WTC11 (cell line): Measurements from ENCODE around the gene ELAPOR1. TPM values are rescaled to one million over a fixed set of nuclear protein-coding genes. Genes with fewer than 3 reads are reported as not detected.

Experiments used
- ATAC-seq: fragments of 200-7000 bp; cut with Tn5 transposase; 2 replicates; pipeline ENCODE4 v1.10.0; 2021; ENCODE audit warnings: mild to moderate bottlenecking, moderate library complexity
- CTCF ChIA-PET: fragments of 300-600 bp; sonication (Branson Sonifier 250); formaldehyde crosslinking; loops from one replicate; lab custom pipeline; 2021; ENCODE audit warnings: antibody characterized with exemption; lab: Charles Lee
- POLR2A ChIA-PET: fragments of 350-600 bp; sonication (Branson Sonifier 250); formaldehyde crosslinking; loops from one replicate; lab custom pipeline; 2021; ENCODE audit warnings: antibody characterized with exemption; lab: Charles Lee
- DNase-seq: peaks from one replicate; pipeline ENCODE4 v3.0.0; 2021; ENCODE audit warnings: low spot score
- H3K27ac Mint-ChIP-seq: 2 replicates; pipeline ENCODE4 v1.8.0; 2021; ENCODE audit warnings: mixed read lengths
- H3K27me3 Mint-ChIP-seq: 2 replicates; pipeline ENCODE4 v1.8.0; 2021; ENCODE audit warnings: low read depth, mild to moderate bottlenecking, moderate library complexity, mixed read lengths
- H3K36me3 Mint-ChIP-seq: 2 replicates; pipeline ENCODE4 v1.8.0; 2021; ENCODE audit warnings: mixed read lengths
- H3K4me1 Mint-ChIP-seq: 2 replicates; pipeline ENCODE4 v1.8.0; 2022; ENCODE audit warnings: mixed read lengths
- H3K4me3 Mint-ChIP-seq: 2 replicates; pipeline ENCODE4 v1.8.0; 2021; ENCODE audit warnings: mild to moderate bottlenecking, moderate library complexity, mixed read lengths
- H3K9me3 Mint-ChIP-seq: 2 replicates; pipeline ENCODE4 v1.8.0; 2021; ENCODE audit warnings: mixed read lengths
- ATF2 ChIP-seq: sonication (generic); formaldehyde crosslinking; IDR thresholded peaks from 2 replicates; pipeline ENCODE4 v1.8.1; 2022; ENCODE audit warnings: low read depth, missing genetic modification reagents, borderline replicate concordance
- CREM ChIP-seq: sonication (generic); formaldehyde crosslinking; IDR thresholded peaks from 2 replicates; pipeline ENCODE4 v1.8.1; 2022; ENCODE audit warnings: mild to moderate bottlenecking, missing genetic modification reagents, moderate library complexity
- CTCF ChIP-seq: fragments of 200-600 bp; IDR thresholded peaks from 2 replicates; pipeline ENCODE4 v1.8.0; 2022; ENCODE audit warnings: antibody characterized with exemption
- E2F5 ChIP-seq: sonication (generic); formaldehyde crosslinking; IDR thresholded peaks from 2 replicates; pipeline ENCODE4 v1.8.1; 2022; ENCODE audit warnings: mild to moderate bottlenecking, moderate library complexity, missing genetic modification reagents
- ELF4 ChIP-seq: sonication (generic); formaldehyde crosslinking; IDR thresholded peaks from 2 replicates; pipeline ENCODE4 v1.8.1; 2022; ENCODE audit warnings: low read depth, mild to moderate bottlenecking, moderate library complexity, missing genetic modification reagents
- GABPB1 ChIP-seq: sonication (generic); formaldehyde crosslinking; IDR thresholded peaks from 2 replicates; pipeline ENCODE4 v1.8.1; 2023; ENCODE audit warnings: mild to moderate bottlenecking, missing genetic modification reagents
- JUN ChIP-seq: sonication (generic); formaldehyde crosslinking; IDR thresholded peaks from 2 replicates; pipeline ENCODE4 v1.8.0; 2023; ENCODE audit warnings: mild to moderate bottlenecking, missing genetic modification reagents
- KAT7 ChIP-seq: sonication (generic); formaldehyde crosslinking; IDR thresholded peaks from 2 replicates; pipeline ENCODE4 v1.8.1; 2023; ENCODE audit warnings: missing genetic modification reagents, mild to moderate bottlenecking, borderline replicate concordance
- MLX ChIP-seq: sonication (generic); formaldehyde crosslinking; IDR thresholded peaks from 2 replicates; pipeline ENCODE4 v1.8.1; 2023; ENCODE audit warnings: mild to moderate bottlenecking, missing genetic modification reagents, moderate library complexity
- NFE2L1 ChIP-seq: sonication (generic); formaldehyde crosslinking; IDR thresholded peaks from 2 replicates; pipeline ENCODE4 v1.8.1; 2023; ENCODE audit warnings: missing genetic modification reagents
- NR2C2 ChIP-seq: sonication (generic); formaldehyde crosslinking; IDR thresholded peaks from 2 replicates; pipeline ENCODE4 v1.8.0; 2022; ENCODE audit warnings: mild to moderate bottlenecking, missing genetic modification reagents
- NR3C1 ChIP-seq: sonication (generic); formaldehyde crosslinking; conservative IDR thresholded peaks from 2 replicates; pipeline ENCODE4 v1.8.1; 2023; ENCODE audit warnings: low read depth, mild to moderate bottlenecking, missing genetic modification reagents
- PRRX2 ChIP-seq: fragments of 250-450 bp; sonication (Bioruptor Pico); IDR thresholded peaks from 2 replicates; pipeline ENCODE4 v1.8.0; 2021; ENCODE audit warnings: mild to moderate bottlenecking
- RELA ChIP-seq: sonication (generic); formaldehyde crosslinking; IDR thresholded peaks from 2 replicates; pipeline ENCODE4 v1.8.1; 2022; ENCODE audit warnings: missing genetic modification reagents, mild to moderate bottlenecking, borderline replicate concordance
- SMAD3 ChIP-seq: sonication (generic); formaldehyde crosslinking; IDR thresholded peaks from 2 replicates; pipeline ENCODE4 v1.8.0; 2022; ENCODE audit warnings: missing genetic modification reagents, mild to moderate bottlenecking, borderline replicate concordance
- SOX15 ChIP-seq: fragments of 250-450 bp; sonication (Bioruptor Pico); IDR thresholded peaks from 2 replicates; pipeline ENCODE4 v1.9.0; 2021; ENCODE audit warnings: mild to moderate bottlenecking
- TEAD1 ChIP-seq: sonication (generic); formaldehyde crosslinking; IDR thresholded peaks from 2 replicates; pipeline ENCODE4 v1.8.0; 2022; ENCODE audit warnings: mild to moderate bottlenecking, missing genetic modification reagents
- ZNF121 ChIP-seq: sonication (generic); formaldehyde crosslinking; IDR thresholded peaks from 2 replicates; pipeline ENCODE4 v1.8.0; 2023; ENCODE audit warnings: missing genetic modification reagents
- ZNF263 ChIP-seq: sonication (generic); formaldehyde crosslinking; IDR thresholded peaks from 2 replicates; pipeline ENCODE4 v1.8.1; 2022; ENCODE audit warnings: low read depth, mild to moderate bottlenecking, moderate library complexity, missing genetic modification reagents
- ZNF425 ChIP-seq: fragments of 250-450 bp; sonication (Bioruptor Pico); conservative IDR thresholded peaks from 2 replicates; pipeline ENCODE4 v1.9.0; 2021; ENCODE audit warnings: mild to moderate bottlenecking
- total RNA-seq: library from RNA; stranded (reverse); gene quantifications from 3 replicates; pipeline ENCODE4 v1.2.3, GENCODE V29; 2021

ELAPOR1 gene
- total RNA-seq, 1 experiment from 2014 or later, result 1.1 TPM

- TF ChIP-seq NFE2L1 (CRISPR knock-in tag) (no peak), CTCF (no peak), NR3C1 (CRISPR knock-in tag) (no peak)
Measured at GRCh38 chr1:109160071-109160840, 46.3 kb downstream of the ELAPOR1 start (continued).

GRCh38 chr1:109161858-109162606, 48.1 kb downstream of the ELAPOR1 start:
- no peak overlapping the region for H3K27ac Mint-ChIP-seq
- H3K4me1 Mint-ChIP-seq, result peaks cover 7% of the 10 kb centered on the region
- no peak overlapping the region for H3K4me3 Mint-ChIP-seq
- ATAC-seq, result peak; percentile 87
- TF ChIP-seq ZNF425 (CRISPR knock-in tag) (no peak), MLX (no peak), SOX15 (CRISPR knock-in tag) (no peak), ZNF121 (CRISPR knock-in tag) (peak; percentile 61; the same call in 1 of the 2 replicates)
- no peaks in the 10 kb centered on the region for H3K36me3 Mint-ChIP-seq
- CTCF ChIA-PET, result interaction anchor here (0.9 to 2.5 kb wide), 5 partner anchors 29 to 77 kb away, joined by 3 to 12 read pairs (median 5); a partner anchor contains a TSS
- H3K9me3 Mint-ChIP-seq, result no peaks in the 10 kb centered on the region
- POLR2A ChIA-PET, result no interaction called here
- no peak for DNase-seq
- no peaks in the 10 kb centered on the region for H3K27me3 Mint-ChIP-seq

- no peaks in the 10 kb centered on the region for H3K36me3 Mint-ChIP-seq
- H3K27ac Mint-ChIP-seq, result no peak overlapping the region
- POLR2A ChIA-PET, result no interaction called here
- no peak for ATAC-seq
- H3K4me3 Mint-ChIP-seq, result no peak overlapping the region
- TF ChIP-seq PRRX2, result no peak
- no peak for TF ChIP-seq GABPB1
- TF ChIP-seq JUN, result no peak
- TF ChIP-seq, all 79 proteins: peak for 0
- Mint-ChIP-seq H3K27me3 (no peaks in the 10 kb centered on the region), H3K4me1 (peaks cover 13% of the 10 kb centered on the region), H3K9me3 (no peaks in the 10 kb centered on the region)
- CTCF ChIA-PET, result interaction anchor here (1.3 to 2.5 kb wide), 3 partner anchors 29 to 62 kb away, joined by 5 to 12 read pairs (median 7); no protein-coding TSS in a partner anchor
- no peak for DNase-seq
Measured at GRCh38 chr1:109162626-109163025, 48.7 kb downstream of the ELAPOR1 start.

- ATAC-seq (no peak), DNase-seq (no peak)
- POLR2A ChIA-PET, result no interaction called here
- peaks cover 18% of the 10 kb centered on the region for H3K4me1 Mint-ChIP-seq
- H3K9me3 Mint-ChIP-seq, result no peaks in the 10 kb centered on the region
- no peaks in the 10 kb centered on the region for H3K27me3 Mint-ChIP-seq
- H3K27ac Mint-ChIP-seq, result no peak overlapping the region
- H3K36me3 Mint-ChIP-seq, result no peaks in the 10 kb centered on the region
- no peak overlapping the region for H3K4me3 Mint-ChIP-seq
- CTCF ChIA-PET, result interaction anchor here (2.4 to 2.5 kb wide), 2 partner anchors 28 to 63 kb away, joined by 7 to 12 read pairs; no protein-coding TSS in a partner anchor
- no peak for TF ChIP-seq E2F5
- TF ChIP-seq CREM (CRISPR knock-in tag), result no peak
- no peak for TF ChIP-seq KAT7 (CRISPR knock-in tag)
- TF ChIP-seq ATF2 (CRISPR knock-in tag), result no peak
- TF ChIP-seq RELA (CRISPR knock-in tag), result no peak
- no peak for TF ChIP-seq ELF4 (CRISPR knock-in tag)
- TF ChIP-seq ZNF263 (CRISPR knock-in tag), result no peak
- TF ChIP-seq NR2C2 (CRISPR knock-in tag), result no peak
- no peak for TF ChIP-seq TEAD1
- TF ChIP-seq SMAD3 (CRISPR knock-in tag), result no peak
Measured at GRCh38 chr1:109163551-109163950, 49.6 kb downstream of the ELAPOR1 start.
